ENCODE measurements around the gene FAM3D. TPM values are rescaled to one million over a fixed set of nuclear protein-coding genes. Genes with fewer than 3 reads are reported as not detected.

Gene FAM3D
- total and polyA plus RNA-seq, 9 of the 15 experiments (the other 6 are each of a cell fraction or from before 2014, with no cell fraction given), result not detected

- intact Hi-C loops (cut with micrococcal nuclease), result no loop called here
- no peak for FAIRE-seq
- no peak overlapping the region for H3K27ac ChIP-seq (ENCODE audit: extremely low read depth, low read depth, low read length)
- H4K20me1 ChIP-seq (replicated peaks; ENCODE audit: control insufficient read depth, insufficient read depth, low read length), result peaks cover 5% of the 10 kb centered on the region; the same call in 1 of the 2 replicates
- no peaks in the 10 kb centered on the region for H3K9me1 ChIP-seq (ENCODE audit: control insufficient read depth, insufficient read depth, low read length)
- H3K4me3 ChIP-seq, result no peak overlapping the region
- no peak overlapping the region for H3K9ac ChIP-seq (ENCODE audit: insufficient read depth in 1 of 2, low read depth in 2 of 2, low read length in 2 of 2)
- 4% methylated on average over 3 of the region's 3 CpGs for WGBS (ENCODE audit: insufficient coverage, low coverage, missing lambda C conversion rate)
- peak; percentile 16 to 29 (median 23) for DNase-seq (ENCODE audit: extremely low read depth in 1 of 4, low spot score in 3 of 4)
- ChIA-PET POLR2A (interaction anchor here (0.5 to 0.7 kb wide), 2 partner anchors 15 to 28 kb away, joined by 3 to 5 read pairs; no protein-coding TSS in a partner anchor), CTCF (ENCODE audit: low intra/inter-chr PET ratio) (no interaction called here)
- peaks cover 0 to 12% of the 10 kb centered on the region in 2 experiments; a peak in 3 of 5 replicates for H3K4me1 ChIP-seq (replicated peaks in 1 of 2; ENCODE audit: control insufficient read depth in 2 of 2, insufficient read depth in 2 of 2, low read length in 2 of 2)
- no peaks in the 10 kb centered on the region for H3K36me3 ChIP-seq (ENCODE audit: control insufficient read depth, insufficient read depth, low read length)
- H3K9me3 ChIP-seq (replicated peaks; ENCODE audit: control insufficient read depth, insufficient read depth, low read depth, low read length), result no peaks in the 10 kb centered on the region
- no peak overlapping the region for H2AFZ ChIP-seq (ENCODE audit: low read depth, low read length)
- no peaks in the 10 kb centered on the region for H3K79me2 ChIP-seq (ENCODE audit: control insufficient read depth, insufficient read depth, low read length)
- H3K4me2 ChIP-seq (ENCODE audit: insufficient read depth, low read length), result no peak overlapping the region
- ATAC-seq, result peak; percentile 30; the same call in 1 of the 3 replicates
- in situ Hi-C loops (cut with MboI), result no loop called here
- BruUV-seq (replicated peaks), result no TSS peak
- peaks cover 9 to 50% of the 10 kb centered on the region in 2 experiments; a peak in 4 of 5 replicates for H3K27me3 ChIP-seq (ENCODE audit: control insufficient read depth in 2 of 2, insufficient read depth in 2 of 2, low read length in 2 of 2)
- TF ChIP-seq REST (IDR thresholded peaks at IDR 0.05; ENCODE audit: borderline replicate concordance), result peak; percentile 97
- TF ChIP-seq REST (CRISPR knock-in tag; IDR thresholded peaks at IDR 0.05; ENCODE audit: low read depth), result peak; percentile 91
- 0 out of 2 replicates have a peak, but pooled peaks have one; percentile 9 for TF ChIP-seq CEBPB (tag; IDR thresholded peaks at IDR 0.05)
- TF ChIP-seq ZBTB33 (CRISPR knock-in tag; IDR thresholded peaks at IDR 0.05), result no peak
- TF ChIP-seq SNIP1 (IDR thresholded peaks at IDR 0.05; ENCODE audit: low read depth), result no peak
- TF ChIP-seq ZNF511 (CRISPR knock-in tag; IDR thresholded peaks at IDR 0.05), result 0 out of 2 replicates have a peak, but pooled peaks have one; percentile 35
- no peak for TF ChIP-seq POLR2B (IDR thresholded peaks at IDR 0.05; ENCODE audit: low read depth, partially characterized antibody)
- peak; percentile 94 for TF ChIP-seq EHMT2 (IDR thresholded peaks at IDR 0.05)
- TF ChIP-seq MIER1 (IDR thresholded peaks at IDR 0.05; ENCODE audit: low read depth), result peak; percentile 88
- no peak for TF ChIP-seq ESRRB (CRISPR knock-in tag; IDR thresholded peaks at IDR 0.05; ENCODE audit: borderline replicate concordance)
Measured at GRCh38 chr3:58588030-58588614, 78.5 kb downstream of the FAM3D start.

All from K562 (cell line).